PC-3 (cell line): ENCODE results near the gene TARBP1.

Source experiments
- EZH2 ChIP-seq: fragments of 300-600 bp; sonication (generic); IDR thresholded peaks from one replicate; pipeline ENCODE4 v1.6.1; 2017; ENCODE audit warnings: antibody characterized with exemption, mild to moderate bottlenecking, low read length; ENCODE audit not compliant: unreplicated experiment
- TF ChIP-seq, protein P1 (sequence below): fragments of 300-600 bp; sonication (generic); conservative IDR thresholded peaks from 2 replicates; pipeline ENCODE4 v1.5.1; 2017; ENCODE audit warnings: antibody characterized with exemption, low read depth, mild to moderate bottlenecking, low read length

DNA sequence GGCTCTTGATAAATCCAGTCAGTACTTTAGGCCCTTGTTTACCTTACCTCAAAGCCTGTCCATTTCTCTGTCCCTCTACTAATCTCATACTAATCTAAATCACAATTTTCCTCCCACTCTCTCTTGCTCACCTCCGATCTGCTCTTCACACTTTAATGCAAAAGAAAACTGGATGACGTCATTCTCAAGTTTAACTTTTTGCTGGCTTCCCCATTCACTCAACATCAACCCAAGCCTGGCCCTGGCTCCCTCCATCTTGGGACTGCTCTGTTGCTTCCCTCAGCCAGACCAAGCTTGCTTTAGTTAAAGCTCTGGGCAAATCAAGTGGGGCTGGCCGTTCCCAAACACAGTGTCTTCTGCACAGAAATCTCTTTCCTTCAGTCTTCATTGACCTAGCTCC is 76.0 kb downstream of the TARBP1 start:
- no peak for TF ChIP-seq EZH2
- TF ChIP-seq, protein P1, sequence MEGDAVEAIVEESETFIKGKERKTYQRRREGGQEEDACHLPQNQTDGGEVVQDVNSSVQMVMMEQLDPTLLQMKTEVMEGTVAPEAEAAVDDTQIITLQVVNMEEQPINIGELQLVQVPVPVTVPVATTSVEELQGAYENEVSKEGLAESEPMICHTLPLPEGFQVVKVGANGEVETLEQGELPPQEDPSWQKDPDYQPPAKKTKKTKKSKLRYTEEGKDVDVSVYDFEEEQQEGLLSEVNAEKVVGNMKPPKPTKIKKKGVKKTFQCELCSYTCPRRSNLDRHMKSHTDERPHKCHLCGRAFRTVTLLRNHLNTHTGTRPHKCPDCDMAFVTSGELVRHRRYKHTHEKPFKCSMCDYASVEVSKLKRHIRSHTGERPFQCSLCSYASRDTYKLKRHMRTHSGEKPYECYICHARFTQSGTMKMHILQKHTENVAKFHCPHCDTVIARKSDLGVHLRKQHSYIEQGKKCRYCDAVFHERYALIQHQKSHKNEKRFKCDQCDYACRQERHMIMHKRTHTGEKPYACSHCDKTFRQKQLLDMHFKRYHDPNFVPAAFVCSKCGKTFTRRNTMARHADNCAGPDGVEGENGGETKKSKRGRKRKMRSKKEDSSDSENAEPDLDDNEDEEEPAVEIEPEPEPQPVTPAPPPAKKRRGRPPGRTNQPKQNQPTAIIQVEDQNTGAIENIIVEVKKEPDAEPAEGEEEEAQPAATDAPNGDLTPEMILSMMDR = no peak
